Measurements from ENCODE around the gene RNF208. TPM values are rescaled to one million over a fixed set of nuclear protein-coding genes. Genes with fewer than 3 reads are reported as not detected.
A peak's percentile ranks its signal among the peaks of the same experiment; 100 is the strongest.
"Not testable (repeated sequence)": the region's sequence is repeated elsewhere in the genome, so short reads cannot be mapped to it uniquely, and the experiment has no call there.

The RNF208 gene
- total RNA-seq, 1 donor from 2014 or later: not detected

GRCh38 chr9:137241490-137242268 lies 19.6 kb upstream of the RNF208 start:
- TF ChIP-seq CTCF (IDR thresholded peaks at IDR 0.05; ENCODE audit: insufficient read depth, low read length, severe bottlenecking): no peak
- DNase-seq (ENCODE audit: low read depth): peak; percentile 39
- Histone ChIP-seq H3K36me3 (ENCODE audit: control insufficient read depth, insufficient read depth, low read length) (peaks cover 16% of the 10 kb centered on the region), H3K27me3 (ENCODE audit: control insufficient read depth, insufficient read depth, low read length) (no peaks in the 10 kb centered on the region), H3K4me3 (ENCODE audit: low read depth, low read length) (peak overlapping the region; percentile 90)
- FAIRE-seq: no peak

- Histone ChIP-seq H3K27me3 (ENCODE audit: control insufficient read depth, insufficient read depth, low read length) (no peaks in the 10 kb centered on the region), H3K36me3 (ENCODE audit: control insufficient read depth, insufficient read depth, low read length) (peaks cover 16% of the 10 kb centered on the region), H3K4me3 (ENCODE audit: low read depth, low read length) (peak within 1 kb of the TSS; percentile 90)
- FAIRE-seq (peak; percentile 96), DNase-seq (ENCODE audit: low read depth) (peak; percentile 99)
- no peak for TF ChIP-seq CTCF (IDR thresholded peaks at IDR 0.05; ENCODE audit: insufficient read depth, low read length, severe bottlenecking)
These were observed 18.9 kb upstream of the RNF208 start, which contains the start of gene TUBB4B for GRCh38 chr9:137240841-137241489. Gene TUBB4B, plus strand, starts transcription at chr9:137241287. Its CDS starts 74 bp downstream, at chr9:137241361.

- peaks cover 16% of the 10 kb centered on the region for H3K36me3 ChIP-seq (ENCODE audit: control insufficient read depth, insufficient read depth, low read length)
- no peaks in the 10 kb centered on the region for H3K27me3 ChIP-seq (ENCODE audit: control insufficient read depth, insufficient read depth, low read length)
- H3K4me3 ChIP-seq (ENCODE audit: low read depth, low read length): peak overlapping the region; percentile 61
- FAIRE-seq: no peak
- no peak for TF ChIP-seq CTCF (IDR thresholded peaks at IDR 0.05; ENCODE audit: insufficient read depth, low read length, severe bottlenecking)
- DNase-seq (ENCODE audit: low read depth): peak; percentile 28
These were observed 18.3 kb upstream of the RNF208 start for GRCh38 chr9:137240318-137240840.

GRCh38 chr9:137239541-137240200 lies 17.6 kb upstream of the RNF208 start:
- H3K27me3 ChIP-seq (ENCODE audit: control insufficient read depth, insufficient read depth, low read length); FAIRE-seq; DNase-seq (ENCODE audit: low read depth): not testable (repeated sequence)
- H3K36me3 ChIP-seq (ENCODE audit: control insufficient read depth, insufficient read depth, low read length): peaks cover 16% of the 10 kb centered on the region
- peak overlapping the region; percentile 61 for H3K4me3 ChIP-seq (ENCODE audit: low read depth, low read length)

- FAIRE-seq (no peak), DNase-seq (ENCODE audit: low read depth) (no peak)
- Histone ChIP-seq H3K36me3 (ENCODE audit: control insufficient read depth, insufficient read depth, low read length) (peaks cover 11% of the 10 kb centered on the region), H3K4me3 (ENCODE audit: low read depth, low read length) (no peak overlapping the region), H3K27me3 (ENCODE audit: control insufficient read depth, insufficient read depth, low read length) (peaks cover 2% of the 10 kb centered on the region)
- no peak for TF ChIP-seq CTCF (IDR thresholded peaks at IDR 0.05; ENCODE audit: insufficient read depth, low read length, severe bottlenecking)
These were observed 16.0 kb upstream of the RNF208 start for GRCh38 chr9:137237759-137238726.
